D721Med (cell line): ENCODE measurements around the gene BBS9.
A peak's percentile ranks its signal among the peaks of the same experiment; 100 is the strongest.

Experiments
- DNase-seq: peaks from one replicate; pipeline ENCODE4 v3.0.0; 2011; ENCODE audit warnings: low spot score; ENCODE audit not compliant: insufficient read length
- FAIRE-seq: peaks from 2 replicates; lab custom pipeline; 2011; peaks lifted over from hg19 to GRCh38; lab: Jason Lieb, UNC
- CTCF ChIP-seq: IDR thresholded peaks from 2 replicates; pipeline ENCODE4 v1.5.1; 2012; ENCODE audit warnings: mild to moderate bottlenecking, control low read depth; ENCODE audit not compliant: insufficient read depth; ENCODE audit errors: missing control alignments

BBS9 gene

GRCh38 chr7:33108554-33109004 is 20.8 kb upstream of the BBS9 start:
- no peak for TF ChIP-seq CTCF
- DNase-seq (no peak), FAIRE-seq (no peak)

- TF ChIP-seq CTCF = peak; percentile 47
- DNase-seq = peak; percentile 40
- FAIRE-seq = no peak
Measured at GRCh38 chr7:33109005-33109757, 20.2 kb upstream of the BBS9 start, which contains the start of gene RP9. RP9 (minus strand) TSS chr7:33109404; CDS start chr7:33109372, 32 bp downstream.

- FAIRE-seq (no peak), DNase-seq (no peak)
- no peak for TF ChIP-seq CTCF
Measured at GRCh38 chr7:33109758-33110238, 19.6 kb upstream of the BBS9 start.

- FAIRE-seq = no peak
- no peak for DNase-seq
- no peak for TF ChIP-seq CTCF
Measured at GRCh38 chr7:33111614-33112013, 17.8 kb upstream of the BBS9 start.

GRCh38 chr7:33114976-33115375 is 14.4 kb upstream of the BBS9 start:
- DNase-seq = no peak
- TF ChIP-seq CTCF = no peak
- FAIRE-seq = no peak

GRCh38 chr7:33118383-33118782 is 11.0 kb upstream of the BBS9 start:
- FAIRE-seq = no peak
- TF ChIP-seq CTCF = no peak
- DNase-seq = no peak

GRCh38 chr7:33127085-33127484 is 2.3 kb upstream of the BBS9 start:
- TF ChIP-seq CTCF = no peak
- DNase-seq (no peak), FAIRE-seq (no peak)
